OCI-LY1 (cell line): ENCODE measurements around the gene DCAF15.

Source experiments
- H2AFZ ChIP-seq: fragments of 200-600 bp; sonication (generic), shearing (Covaris generic); 2 replicates; pipeline ENCODE4 v1.6.0; 2014; ENCODE audit warnings: antibody characterized with exemption, mild to moderate bottlenecking, low read length
- H3F3A ChIP-seq: fragments of 200-600 bp; sonication (generic), shearing (Covaris generic); 2 replicates; pipeline ENCODE4 v1.6.0; 2014; ENCODE audit warnings: mild to moderate bottlenecking, antibody characterized with exemption, low read length, moderate library complexity; ENCODE audit not compliant: insufficient read depth
- H3K27ac ChIP-seq: fragments of 200-600 bp; sonication (generic); 2 replicates; pipeline ENCODE4 v1.5.1; 2014; ENCODE audit warnings: low read length, mixed run types, mild to moderate bottlenecking, low read depth; ENCODE audit not compliant: poor library complexity, severe bottlenecking
- H3K27me3 ChIP-seq: fragments of 200-600 bp; sonication (generic); 2 replicates; pipeline ENCODE4 v1.6.0; 2014; ENCODE audit warnings: antibody characterized with exemption, mild to moderate bottlenecking, low read length, moderate library complexity; ENCODE audit not compliant: insufficient read depth
- H3K36me3 ChIP-seq: fragments of 200-600 bp; sonication (generic); 2 replicates; pipeline ENCODE4 v1.6.1; 2014; ENCODE audit warnings: mild to moderate bottlenecking, antibody characterized with exemption, low read length, moderate library complexity, mixed read lengths; ENCODE audit not compliant: insufficient read depth
- H3K4me1 ChIP-seq: fragments of 200-600 bp; sonication (generic); 2 replicates; pipeline ENCODE4 v1.5.1; 2014; ENCODE audit warnings: mild to moderate bottlenecking, low read length, moderate library complexity; ENCODE audit not compliant: insufficient read depth, severe bottlenecking
- H3K4me2 ChIP-seq: fragments of 200-600 bp; sonication (generic), shearing (Covaris generic); 2 replicates; pipeline ENCODE4 v1.6.1; 2014; ENCODE audit warnings: low read length
- H3K4me3 ChIP-seq: fragments of 200-600 bp; sonication (generic); 2 replicates; pipeline ENCODE4 v1.5.1; 2014; ENCODE audit warnings: low read length, low read depth, mild to moderate bottlenecking, mixed read lengths; ENCODE audit not compliant: poor library complexity, severe bottlenecking
- H3K79me2 ChIP-seq: fragments of 200-600 bp; shearing (Covaris generic); 2 replicates; pipeline ENCODE4 v1.6.1; 2016; ENCODE audit warnings: mixed run types, low read length, mixed read lengths; ENCODE audit not compliant: insufficient read depth
- H3K9ac ChIP-seq: fragments of 200-600 bp; sonication (generic), shearing (Covaris generic); 2 replicates; pipeline ENCODE4 v1.6.1; 2014; ENCODE audit warnings: mild to moderate bottlenecking, low read length, mixed read lengths
- H3K9me2 ChIP-seq: fragments of 200-600 bp; sonication (generic), shearing (Covaris generic); 2 replicates; pipeline ENCODE4 v1.6.1; 2014; ENCODE audit warnings: low read depth, mild to moderate bottlenecking, low read length, mixed read lengths
- H3K9me3 ChIP-seq: fragments of 200-600 bp; shearing (Covaris generic); 2 replicates; pipeline ENCODE4 v1.6.1; 2014; ENCODE audit warnings: low read length, mixed read lengths
- H4K20me1 ChIP-seq: fragments of 200-600 bp; sonication (generic), shearing (Covaris generic); 2 replicates; pipeline ENCODE4 v1.6.0; 2016; ENCODE audit warnings: mild to moderate bottlenecking, low read length; ENCODE audit not compliant: insufficient read depth
- CTCF ChIP-seq: fragments of 200-600 bp; sonication (generic), shearing (Covaris generic); IDR thresholded peaks from 2 replicates; pipeline ENCODE4 v1.5.1; 2017; ENCODE audit warnings: mild to moderate bottlenecking, antibody characterized with exemption, low read length, moderate library complexity, mixed read lengths
- EZH2 ChIP-seq: fragments of 200-600 bp; sonication (generic), shearing (Covaris generic); IDR thresholded peaks from 2 replicates; pipeline ENCODE4 v1.8.0; 2017; ENCODE audit warnings: borderline replicate concordance, mixed run types, mild to moderate bottlenecking, antibody characterized with exemption, low read length, moderate library complexity, mixed read lengths

The DCAF15 gene

DNA sequence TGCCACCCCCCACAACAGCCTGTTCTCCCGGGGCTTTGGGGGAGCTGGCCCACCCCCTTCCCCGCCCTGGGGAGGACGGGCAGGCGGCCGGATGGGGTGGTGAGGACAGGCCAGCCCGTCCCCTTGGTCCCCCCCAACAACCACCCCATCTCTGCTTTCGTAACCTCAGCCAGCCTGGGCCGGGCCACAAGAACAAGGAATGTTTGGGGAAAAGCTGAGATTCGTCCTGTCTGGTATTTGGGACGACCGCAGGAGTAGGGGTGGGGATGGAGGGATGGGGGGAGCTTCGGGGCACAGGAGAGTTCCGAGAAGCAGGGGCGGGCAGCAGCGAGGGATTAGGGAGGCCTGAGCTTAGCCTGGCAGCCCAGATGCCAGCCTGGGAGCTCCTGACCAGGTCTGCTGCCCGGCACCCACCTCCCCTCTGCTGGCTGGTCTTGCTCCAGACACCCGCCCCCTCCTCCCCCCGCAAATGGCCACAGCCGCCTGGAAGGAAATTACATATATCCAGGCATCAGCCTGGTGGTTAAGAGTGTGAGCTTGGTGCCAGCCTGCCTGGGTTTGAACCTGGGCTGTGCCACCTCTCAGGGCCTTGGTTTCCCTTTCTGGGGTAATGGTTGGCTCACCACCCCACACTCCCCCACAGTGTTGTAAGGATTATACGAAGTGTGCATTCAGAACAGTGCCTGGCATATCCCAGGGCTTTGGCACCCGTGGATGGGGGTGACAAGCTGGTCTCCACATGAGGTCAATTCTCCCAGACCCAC is 13.8 kb upstream of the DCAF15 start, which contains the start of gene PODNL1:
Gene PODNL1 (minus strand): TSS at position 117 of the 764 bp plus-strand sequence. CDS start 236 bp downstream, outside the sequence.
- Histone ChIP-seq H4K20me1 (no peaks in the 10 kb centered on the region), H3F3A (no peaks in the 10 kb centered on the region), H3K9ac (no peak within 1 kb of the TSS), H3K27me3 (peaks cover 5% of the 10 kb centered on the region; the same call in 1 of the 2 replicates), H2AFZ (no peak within 1 kb of the TSS), H3K27ac (no peak within 1 kb of the TSS), H3K9me3 (0 out of 2 replicates have a peak, but pooled peaks cover 3% of the 10 kb centered on the region), H3K4me3 (no peak within 1 kb of the TSS), H3K4me1 (no peaks in the 10 kb centered on the region), H3K4me2 (no peak within 1 kb of the TSS), H3K36me3 (peaks cover 4% of the 10 kb centered on the region; the same call in 1 of the 2 replicates), H3K9me2 (no peaks in the 10 kb centered on the region), H3K79me2 (no peaks in the 10 kb centered on the region)
- TF ChIP-seq EZH2 (no peak), CTCF (no peak)

DNA sequence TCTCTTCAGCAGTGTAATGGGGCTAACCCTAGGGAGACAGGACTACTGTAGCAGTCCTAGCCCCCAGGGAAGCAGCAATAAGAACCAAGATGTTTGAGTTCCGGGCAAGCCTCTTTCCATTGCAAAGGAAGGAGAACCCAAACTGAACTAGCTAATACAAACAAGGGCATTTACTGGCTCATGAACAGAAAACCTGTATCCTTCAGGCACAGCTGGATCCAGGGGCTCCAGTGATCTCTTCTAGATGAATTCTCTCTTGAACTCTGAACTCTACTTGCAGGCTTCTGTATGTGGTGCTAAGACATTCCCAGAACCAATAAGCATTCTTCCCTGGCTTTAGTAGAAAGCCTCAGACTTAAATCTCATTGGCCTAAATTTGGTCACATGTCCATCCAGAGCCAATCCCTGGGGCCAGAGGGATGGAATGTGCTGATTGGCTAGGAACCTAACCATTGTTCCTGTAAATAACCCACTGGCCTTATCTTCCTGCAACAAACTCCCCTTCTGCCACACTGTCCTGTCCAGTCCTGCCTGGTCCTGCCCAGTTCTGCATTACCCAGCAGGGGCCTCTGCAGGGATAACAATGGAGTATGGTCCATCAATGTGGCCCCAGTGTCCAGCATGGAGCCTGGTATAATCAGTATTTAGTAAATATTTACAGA is 10.2 kb upstream of the DCAF15 start:
- H2AFZ ChIP-seq: no peak overlapping the region

GRCh38 chr19:13946414-13946813 is 5.9 kb upstream of the DCAF15 start:
- TF ChIP-seq EZH2 (no peak), CTCF (no peak)
- Histone ChIP-seq H3K27me3 (peaks cover 5% of the 10 kb centered on the region; the same call in 1 of the 2 replicates), H3K9ac (no peak overlapping the region), H3K79me2 (no peaks in the 10 kb centered on the region), H3K4me3 (no peak overlapping the region), H3K4me2 (no peak overlapping the region), H3K4me1 (peaks cover under 1% of the 10 kb centered on the region), H3K36me3 (peaks cover 4% of the 10 kb centered on the region; the same call in 1 of the 2 replicates), H2AFZ (no peak overlapping the region), H4K20me1 (no peaks in the 10 kb centered on the region), H3K27ac (no peak overlapping the region), H3K9me2 (no peaks in the 10 kb centered on the region), H3F3A (no peaks in the 10 kb centered on the region), H3K9me3 (0 out of 2 replicates have a peak, but pooled peaks cover 3% of the 10 kb centered on the region)

More for the DNA sequence above, 10.2 kb upstream of the DCAF15 start:
- no peak overlapping the region for H3K4me2 ChIP-seq
- H3K4me1 ChIP-seq: no peaks in the 10 kb centered on the region
- H3K36me3 ChIP-seq: peaks cover 4% of the 10 kb centered on the region; the same call in 1 of the 2 replicates
- TF ChIP-seq EZH2 (no peak), CTCF (no peak)
- H3K27me3 ChIP-seq: peaks cover 5% of the 10 kb centered on the region; the same call in 1 of the 2 replicates
- no peak overlapping the region for H3K4me3 ChIP-seq
- no peaks in the 10 kb centered on the region for H3K9me2 ChIP-seq
- H3K9ac ChIP-seq: no peak overlapping the region
- no peaks in the 10 kb centered on the region for H3K79me2 ChIP-seq
- no peaks in the 10 kb centered on the region for H3F3A ChIP-seq
- no peaks in the 10 kb centered on the region for H4K20me1 ChIP-seq
- H3K9me3 ChIP-seq: 0 out of 2 replicates have a peak, but pooled peaks cover 3% of the 10 kb centered on the region
- H3K27ac ChIP-seq: no peak overlapping the region
